ENCODE data around the gene TRIM43.
"Not testable (repeated sequence)": the region's sequence is repeated elsewhere in the genome, so short reads cannot be mapped to it uniquely, and the experiment has no call there.

Gene TRIM43

DNA sequence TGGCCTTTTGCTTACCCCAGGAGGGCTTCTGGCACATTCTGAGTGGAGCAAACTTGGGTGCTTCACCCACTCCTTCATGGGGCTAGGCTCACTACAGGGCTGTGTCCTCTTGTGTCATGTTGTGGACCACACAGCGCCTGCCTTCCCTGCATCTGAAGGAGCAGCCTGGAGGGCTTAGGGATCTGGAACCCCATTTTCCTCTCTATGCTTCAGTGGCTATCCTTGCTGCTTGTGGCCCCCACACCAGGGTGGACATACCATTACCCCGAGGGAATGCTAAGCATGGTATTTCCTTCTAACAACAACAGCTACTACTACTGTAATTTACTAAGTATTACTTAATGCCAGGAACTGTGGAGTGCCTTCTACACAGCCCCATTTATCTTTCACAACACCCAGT, 50.6 kb downstream of the TRIM43 start:
- DNase-seq, result not testable (repeated sequence)

- not testable (repeated sequence) for DNase-seq
These were observed 51.1 kb downstream of the TRIM43 start for GRCh38 chr2:95642951-95643350.

DNA sequence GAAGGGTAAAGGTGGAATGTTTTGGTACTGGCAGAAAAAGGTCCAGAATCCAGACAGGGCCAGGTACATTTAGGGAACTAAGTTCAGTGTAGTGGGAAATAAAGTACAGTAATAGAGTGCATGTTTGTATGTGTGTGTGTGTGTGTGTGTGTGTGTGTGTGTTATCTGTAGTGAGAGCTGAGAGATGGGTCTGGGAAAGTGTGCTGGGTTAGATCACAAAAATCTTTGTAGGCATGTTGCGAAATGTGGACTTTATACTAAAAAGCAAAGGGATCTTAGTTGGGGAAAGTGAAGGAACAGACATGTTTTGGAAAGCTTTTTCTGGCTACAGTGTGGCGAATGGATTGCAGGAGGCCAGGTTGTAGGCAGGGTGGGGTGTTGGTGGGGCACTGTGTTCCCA, 53.5 kb downstream of the TRIM43 start:
- DNase-seq, result not testable (repeated sequence)

GRCh38 chr2:95646274-95646994, 54.6 kb downstream of the TRIM43 start:
- not testable (repeated sequence) for DNase-seq

- not testable (repeated sequence) for DNase-seq
These were observed 57.2 kb downstream of the TRIM43 start for GRCh38 chr2:95648894-95649544.

Measured in CD4-positive, alpha-beta T cell treated with Interleukin-10 for 1 hour (primary cell).